Measurements from ENCODE around the gene RSPO4. TPM values are rescaled to one million over a fixed set of nuclear protein-coding genes. Genes with fewer than 3 reads are reported as not detected.

The RSPO4 gene
- total and polyA plus RNA-seq, 2 donors (not counting 3 experiments of a cell fraction or from before 2014, with no cell fraction given), result not detected

- dilution Hi-C loops (cut with MboI; ENCODE audit: extremely low pct_ligation_motif_present, low sequenced_read_pairs) (no loop called here), intact Hi-C loops (cut with micrococcal nuclease) (no loop called here)
- Histone ChIP-seq H3K36me3 (ENCODE audit: control insufficient read depth in 2 of 2, extremely low read depth in 1 of 2, insufficient read depth in 2 of 2, low read length in 2 of 2) (no peaks in the 10 kb centered on the region), H3K9ac (replicated peaks; ENCODE audit: extremely low read depth, insufficient read depth, low read length) (no peak overlapping the region), H3K4me3 (replicated peaks in 1 of 3; ENCODE audit: insufficient read depth in 1 of 3, low read depth in 1 of 3, low read length in 3 of 3) (no peak overlapping the region), H3K9me1 (replicated peaks; ENCODE audit: control insufficient read depth, extremely low read depth, insufficient read depth, low read length) (no peaks in the 10 kb centered on the region), H4K20me1 (replicated peaks; ENCODE audit: control insufficient read depth, extremely low read depth, insufficient read depth, low read length) (no peaks in the 10 kb centered on the region), H3K4me2 (ENCODE audit: insufficient read depth, low read length) (no peak overlapping the region), H3K79me2 (ENCODE audit: control insufficient read depth, insufficient read depth, low read length) (no peaks in the 10 kb centered on the region), H2AFZ (ENCODE audit: low read depth, low read length) (no peak overlapping the region), H3K9me3 (replicated peaks; ENCODE audit: control insufficient read depth, insufficient read depth, low read length) (no peaks in the 10 kb centered on the region), H3K27ac (ENCODE audit: insufficient read depth, low read depth, low read length) (no peak overlapping the region), H3K4me1 (ENCODE audit: control insufficient read depth, extremely low read depth, insufficient read depth, low read length) (no peaks in the 10 kb centered on the region), H3K27me3 (ENCODE audit: control insufficient read depth in 2 of 2, insufficient read depth in 2 of 2, low read length in 2 of 2) (peaks cover 0 to 1% of the 10 kb centered on the region in 2 experiments)
- DNase-seq (ENCODE audit: low read depth, low spot score) (no peak), FAIRE-seq (no peak)
- BruUV-seq (replicated peaks), result no TSS peak
- TF ChIP-seq POLR2A (IDR thresholded peaks at IDR 0.05; ENCODE audit: low read depth, low read length), result no peak
- no peak for TF ChIP-seq MYC (IDR thresholded peaks at IDR 0.05; ENCODE audit: low read depth, low read length)
- TF ChIP-seq FOS (IDR thresholded peaks at IDR 0.05; ENCODE audit: borderline replicate concordance, insufficient read depth, low read length), result no peak
- no peak for TF ChIP-seq POLR2AphosphoS5 (IDR thresholded peaks at IDR 0.05; ENCODE audit: insufficient read depth, low read depth, low read length)
- no peak for TF ChIP-seq JUN (IDR thresholded peaks at IDR 0.05; ENCODE audit: borderline replicate concordance, insufficient read depth, insufficient read length, low read depth)
- no peak for TF ChIP-seq CTCF (IDR thresholded peaks at IDR 0.05; ENCODE audit: extremely low read depth in 1 of 2, insufficient read depth in 1 of 2, low read depth in 1 of 2, low read length in 2 of 2)
- TF ChIP-seq MAX (IDR thresholded peaks at IDR 0.05; ENCODE audit: insufficient read depth, insufficient read length), result no peak
- TF ChIP-seq EZH2 (IDR thresholded peaks at IDR 0.05; ENCODE audit: borderline replicate concordance, low read depth, low read length, severe bottlenecking), result no peak
- no peak for TF ChIP-seq GATA2 (IDR thresholded peaks at IDR 0.05; ENCODE audit: insufficient read depth, insufficient read length, low read depth, low read length)
- POLR2A ChIA-PET, result no interaction called here
- CTCF ChIA-PET, result interaction anchor here (1.3 to 1.5 kb wide), 3 partner anchors 16 to 531 kb away, joined by 3 to 5 read pairs (median 3); no protein-coding TSS in a partner anchor
Measured at GRCh38 chr20:972256-972655, 29.9 kb downstream of the RSPO4 start.
